Measurements from ENCODE around the gene FSHR.

DNA sequence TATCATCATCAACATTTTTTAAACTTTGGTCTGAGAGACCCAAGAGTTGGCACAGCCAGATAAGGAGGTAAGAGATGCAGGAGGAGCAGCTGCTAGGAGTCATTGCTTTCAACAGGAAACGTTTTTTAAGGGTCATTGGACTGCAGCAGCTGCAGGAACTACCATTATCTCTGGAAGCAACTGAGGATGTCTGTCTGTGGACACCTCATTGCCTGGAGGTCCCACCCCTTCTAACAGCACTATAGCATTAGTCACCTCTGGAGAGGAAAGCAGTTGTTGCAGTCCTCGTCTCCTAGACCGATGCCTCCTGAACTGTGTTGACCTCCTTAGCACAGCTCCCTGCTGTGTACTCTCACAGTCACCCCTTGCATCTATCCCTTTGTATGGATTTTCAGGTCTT, 21.5 kb upstream of the FSHR start:
- TF ChIP-seq POLR2AphosphoS5 (IDR thresholded peaks at IDR 0.05; ENCODE audit: insufficient read depth in 1 of 2, low read depth in 1 of 2) (no peak), POLR2A (IDR thresholded peaks at IDR 0.05) (no peak)
